OCI-LY7 (cell line): ENCODE data around the gene NBEA.

ENCODE experiments used
- EZH2phosphoT487 ChIP-seq: fragments of 200-600 bp; sonication (generic); IDR thresholded peaks from 2 replicates; pipeline ENCODE4 v1.6.1; 2018; ENCODE audit warnings: low read depth, borderline replicate concordance, mild to moderate bottlenecking, mixed run types, antibody characterized with exemption, low read length, moderate library complexity, mixed read lengths
- TF ChIP-seq, protein P1 (sequence below): fragments of 200-600 bp; sonication (generic); conservative IDR thresholded peaks from 2 replicates; pipeline ENCODE4 v1.5.1; 2014; ENCODE audit warnings: mild to moderate bottlenecking, antibody characterized with exemption, low read length, moderate library complexity, mixed read lengths

DNA sequence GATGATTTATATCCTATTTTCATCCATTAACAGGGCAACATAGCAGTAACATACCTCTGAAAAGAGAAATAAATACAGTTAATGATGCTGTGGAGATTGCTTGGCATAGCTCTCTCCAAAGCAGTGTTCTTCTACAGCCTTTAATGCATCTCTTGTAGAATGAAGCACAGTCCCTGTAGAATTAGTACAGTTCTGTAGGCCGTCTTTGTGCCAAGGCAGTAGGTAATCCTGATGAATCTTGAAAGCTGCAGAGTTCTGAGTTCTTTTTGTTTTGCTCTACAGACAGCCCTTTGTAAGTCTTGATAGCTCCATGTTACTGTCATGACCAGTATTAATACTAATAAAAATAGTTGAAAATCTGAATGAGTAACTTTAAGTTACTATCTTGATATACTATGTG lies 350.3 kb downstream of the NBEA start:
- TF ChIP-seq, protein P1, sequence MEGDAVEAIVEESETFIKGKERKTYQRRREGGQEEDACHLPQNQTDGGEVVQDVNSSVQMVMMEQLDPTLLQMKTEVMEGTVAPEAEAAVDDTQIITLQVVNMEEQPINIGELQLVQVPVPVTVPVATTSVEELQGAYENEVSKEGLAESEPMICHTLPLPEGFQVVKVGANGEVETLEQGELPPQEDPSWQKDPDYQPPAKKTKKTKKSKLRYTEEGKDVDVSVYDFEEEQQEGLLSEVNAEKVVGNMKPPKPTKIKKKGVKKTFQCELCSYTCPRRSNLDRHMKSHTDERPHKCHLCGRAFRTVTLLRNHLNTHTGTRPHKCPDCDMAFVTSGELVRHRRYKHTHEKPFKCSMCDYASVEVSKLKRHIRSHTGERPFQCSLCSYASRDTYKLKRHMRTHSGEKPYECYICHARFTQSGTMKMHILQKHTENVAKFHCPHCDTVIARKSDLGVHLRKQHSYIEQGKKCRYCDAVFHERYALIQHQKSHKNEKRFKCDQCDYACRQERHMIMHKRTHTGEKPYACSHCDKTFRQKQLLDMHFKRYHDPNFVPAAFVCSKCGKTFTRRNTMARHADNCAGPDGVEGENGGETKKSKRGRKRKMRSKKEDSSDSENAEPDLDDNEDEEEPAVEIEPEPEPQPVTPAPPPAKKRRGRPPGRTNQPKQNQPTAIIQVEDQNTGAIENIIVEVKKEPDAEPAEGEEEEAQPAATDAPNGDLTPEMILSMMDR: no peak
- TF ChIP-seq EZH2phosphoT487: no peak
